ENCODE data around the gene AUH.

Gene AUH

GRCh38 chr9:91282292-91282691 lies 79.4 kb downstream of the AUH start:
- DNase-seq: no peak

GRCh38 chr9:91279296-91280204 lies 82.2 kb downstream of the AUH start:
- no peak for DNase-seq

- DNase-seq: no peak
Measured at GRCh38 chr9:91276513-91276912, 85.2 kb downstream of the AUH start.

GRCh38 chr9:91275655-91276054 lies 86.1 kb downstream of the AUH start:
- DNase-seq: no peak

GRCh38 chr9:91274949-91275492 lies 86.7 kb downstream of the AUH start:
- DNase-seq: no peak

- no peak for DNase-seq
Measured at GRCh38 chr9:91273853-91274552, 87.7 kb downstream of the AUH start.

GRCh38 chr9:91271156-91271555 lies 90.6 kb downstream of the AUH start:
- DNase-seq: no peak

- no peak for DNase-seq
Measured at GRCh38 chr9:91269907-91270491, 91.7 kb downstream of the AUH start.

GRCh38 chr9:91266448-91266847 lies 95.3 kb downstream of the AUH start:
- no peak for DNase-seq

GRCh38 chr9:91265514-91265913 lies 96.2 kb downstream of the AUH start:
- DNase-seq: no peak

- DNase-seq: no peak
Measured at GRCh38 chr9:91261417-91261816, 100.3 kb downstream of the AUH start.

GRCh38 chr9:91259162-91259561 lies 102.6 kb downstream of the AUH start:
- DNase-seq: no peak

- DNase-seq: no peak
Measured at GRCh38 chr9:91258451-91258850, 103.3 kb downstream of the AUH start.

GRCh38 chr9:91256235-91256634 lies 105.5 kb downstream of the AUH start:
- DNase-seq: no peak

- no peak for DNase-seq
Measured at GRCh38 chr9:91255327-91255726, 106.4 kb downstream of the AUH start.

GRCh38 chr9:91253488-91253887 lies 108.2 kb downstream of the AUH start:
- DNase-seq: no peak

- DNase-seq: no peak
Measured at GRCh38 chr9:91248707-91249106, 113.0 kb downstream of the AUH start.

- no peak for DNase-seq
Measured at GRCh38 chr9:91247278-91247677, 114.4 kb downstream of the AUH start.

GRCh38 chr9:91246846-91247245 lies 114.9 kb downstream of the AUH start:
- no peak for DNase-seq

GRCh38 chr9:91245431-91246313 lies 116.0 kb downstream of the AUH start:
- no peak for DNase-seq

- DNase-seq: no peak
Measured at GRCh38 chr9:91243029-91243428, 118.7 kb downstream of the AUH start.

- DNase-seq: no peak
Measured at GRCh38 chr9:91241909-91242308, 119.8 kb downstream of the AUH start.

All from cortex of kidney (tissue), 1 donor.